ENCODE measurements around the gene CCDC83. TPM values are rescaled to one million over a fixed set of nuclear protein-coding genes. Genes with fewer than 3 reads are reported as not detected.

Gene CCDC83
- total RNA-seq, 1 experiment from 2014 or later: not detected

DNA sequence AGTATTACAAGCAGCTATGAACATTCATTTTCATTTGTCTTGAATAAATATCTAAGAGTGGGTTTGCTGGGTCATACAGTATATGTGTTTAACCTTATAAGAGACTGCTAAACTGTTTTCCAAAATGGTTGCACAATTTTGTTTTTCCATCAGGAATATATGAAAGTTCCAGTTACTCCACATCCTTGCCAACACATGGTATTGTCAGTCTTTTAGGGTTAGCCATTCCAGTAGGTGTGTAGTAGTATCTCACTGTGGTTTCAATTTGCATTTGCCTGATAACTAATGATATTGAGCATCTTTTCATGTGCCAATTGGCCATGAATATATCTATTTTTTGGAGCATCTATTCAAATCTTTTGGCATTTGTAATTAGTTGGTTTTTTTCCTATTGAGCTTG lies 7.7 kb upstream of the CCDC83 start:
- peaks cover 21 to 25% of the 10 kb centered on the region in 2 experiments for H3K9me3 Mint-ChIP-seq
- Histone ChIP-seq H3K79me2 (ENCODE audit: insufficient read depth, low read length) (no peaks in the 10 kb centered on the region), H3K27me3 (ENCODE audit: insufficient read depth, low read length) (no peaks in the 10 kb centered on the region), H3K18ac (ENCODE audit: insufficient read length, low read depth, low read length) (no peak overlapping the region), H3K4ac (ENCODE audit: low read depth, low read length) (no peak overlapping the region), H3K9ac (ENCODE audit: extremely low read depth, insufficient read length, low read length) (no peak overlapping the region), H2BK120ac (ENCODE audit: low read depth, low read length, poor library complexity, severe bottlenecking) (no peak overlapping the region), H3K27ac (ENCODE audit: insufficient read length, low read depth, low read length) (no peak overlapping the region), H3K79me1 (ENCODE audit: insufficient read depth, low read depth, low read length, poor library complexity, severe bottlenecking) (no peaks in the 10 kb centered on the region), H2BK5ac (ENCODE audit: insufficient read length, low read length) (no peak overlapping the region), H2BK20ac (ENCODE audit: low read depth, low read length, poor library complexity, severe bottlenecking) (no peak overlapping the region), H2BK15ac (ENCODE audit: low read depth, low read length) (no peak overlapping the region), H3K23ac (ENCODE audit: insufficient read length, low read depth, low read length) (no peak overlapping the region), H2AFZ (ENCODE audit: low read length) (no peak overlapping the region), H2AK5ac (ENCODE audit: insufficient read length, low read length) (no peak overlapping the region), H4K8ac (replicated peaks; ENCODE audit: insufficient read length, low read depth, low read length) (no peak overlapping the region), H4K20me1 (ENCODE audit: control insufficient read depth, insufficient read depth, insufficient read length) (no peaks in the 10 kb centered on the region), H4K5ac (ENCODE audit: insufficient read length, low read depth, low read length) (no peak overlapping the region), H3K4me1 (ENCODE audit: insufficient read depth, low read length) (no peaks in the 10 kb centered on the region), H3K4me2 (ENCODE audit: insufficient read depth, insufficient read length, low read length) (no peak overlapping the region), H3T11ph (ENCODE audit: low read length) (no peak overlapping the region), H4K91ac (ENCODE audit: insufficient read length, low read depth, low read length) (no peak overlapping the region), H3K23me2 (ENCODE audit: insufficient read length, low read depth, low read length, poor library complexity, severe bottlenecking) (no peaks in the 10 kb centered on the region), H3K14ac (ENCODE audit: insufficient read depth, low read length) (no peak overlapping the region), H3K9me3 (ENCODE audit: control insufficient read depth, low read depth, low read length) (no peaks in the 10 kb centered on the region), H3K56ac (ENCODE audit: insufficient read length, low read depth, low read length) (no peak overlapping the region), H2BK12ac (ENCODE audit: insufficient read length, low read depth, low read length) (no peak overlapping the region)
- peaks cover 11 to 25% (median 24%) of the 10 kb centered on the region in 3 experiments; a peak in 6 of 7 replicates for H3K36me3 Mint-ChIP-seq (ENCODE audit: insufficient read depth in 1 of 3, low read depth in 3 of 3)
- no peak overlapping the region for H3K27ac Mint-ChIP-seq
- no peak overlapping the region for H3K4me3 Mint-ChIP-seq
- no peaks in the 10 kb centered on the region for H3K4me1 Mint-ChIP-seq
- H3K27me3 Mint-ChIP-seq (ENCODE audit: low read depth): peaks cover 1% of the 10 kb centered on the region
- TF ChIP-seq, protein P1, sequence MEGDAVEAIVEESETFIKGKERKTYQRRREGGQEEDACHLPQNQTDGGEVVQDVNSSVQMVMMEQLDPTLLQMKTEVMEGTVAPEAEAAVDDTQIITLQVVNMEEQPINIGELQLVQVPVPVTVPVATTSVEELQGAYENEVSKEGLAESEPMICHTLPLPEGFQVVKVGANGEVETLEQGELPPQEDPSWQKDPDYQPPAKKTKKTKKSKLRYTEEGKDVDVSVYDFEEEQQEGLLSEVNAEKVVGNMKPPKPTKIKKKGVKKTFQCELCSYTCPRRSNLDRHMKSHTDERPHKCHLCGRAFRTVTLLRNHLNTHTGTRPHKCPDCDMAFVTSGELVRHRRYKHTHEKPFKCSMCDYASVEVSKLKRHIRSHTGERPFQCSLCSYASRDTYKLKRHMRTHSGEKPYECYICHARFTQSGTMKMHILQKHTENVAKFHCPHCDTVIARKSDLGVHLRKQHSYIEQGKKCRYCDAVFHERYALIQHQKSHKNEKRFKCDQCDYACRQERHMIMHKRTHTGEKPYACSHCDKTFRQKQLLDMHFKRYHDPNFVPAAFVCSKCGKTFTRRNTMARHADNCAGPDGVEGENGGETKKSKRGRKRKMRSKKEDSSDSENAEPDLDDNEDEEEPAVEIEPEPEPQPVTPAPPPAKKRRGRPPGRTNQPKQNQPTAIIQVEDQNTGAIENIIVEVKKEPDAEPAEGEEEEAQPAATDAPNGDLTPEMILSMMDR (conservative IDR thresholded peaks at IDR 0.05): no peak
- no peak for DNase-seq

All from H9 (cell line).